Endothelial cell of umbilical vein (primary cell): ENCODE measurements around the gene MAP2K5. TPM values are rescaled to one million over a fixed set of nuclear protein-coding genes. Genes with fewer than 3 reads are reported as not detected.
"Not testable (repeated sequence)": the region's sequence is repeated elsewhere in the genome, so short reads cannot be mapped to it uniquely, and the experiment has no call there.

Experiments used
- BruUV-seq: library from RNA; stranded (reverse); fragments of 400-500 nt; replicated peaks from 2 replicates; lab custom pipeline; 2021; lab: Mats Ljungman, UMichigan
- CTCF ChIA-PET: fragments of 300-600, 350-600 bp; sonication (Branson Sonifier 250); formaldehyde crosslinking; loops from one replicate; lab custom pipeline; 2021; ENCODE audit warnings: antibody characterized with exemption, inconsistent platforms; lab: Charles Lee
- POLR2A ChIA-PET: fragments of 300-600, 350-600 bp; sonication (Branson Sonifier 250); formaldehyde crosslinking; loops from one replicate; lab custom pipeline; 2021; ENCODE audit warnings: antibody characterized with exemption, inconsistent platforms; lab: Charles Lee
- DNase-seq: peaks from one replicate; pipeline ENCODE4 v3.0.0-alpha.2; 2011; ENCODE audit warnings: low read depth, low spot score
- FAIRE-seq: peaks from 2 replicates; lab custom pipeline; 2011; peaks lifted over from hg19 to GRCh38; lab: Jason Lieb, UNC
- H2AFZ ChIP-seq: 2 replicates; pipeline ENCODE4 v1.6.0; 2012; ENCODE audit warnings: low read depth, low read length, control low read depth, inconsistent platforms
- H3K27ac ChIP-seq: 2 replicates; pipeline ENCODE4 v1.5.1; 2011; ENCODE audit warnings: low read depth, mild to moderate bottlenecking, control low read depth, low read length, moderate library complexity; ENCODE audit not compliant: insufficient read depth
- H3K27me3 ChIP-seq, 2 experiments: 2 replicates each; pipeline versions ENCODE4 v1.6.0 to v1.6.1; 2011; ENCODE audit warnings: low read length in 2 of 2, mixed read lengths in 1 of 2; ENCODE audit not compliant: control insufficient read depth in 2 of 2, insufficient read depth in 2 of 2
- H3K36me3 ChIP-seq, 2 experiments: 2 replicates in 1 of 2; 3 replicates in 1 of 2; pipeline ENCODE4 v1.5.1; 2011; ENCODE audit warnings: low read length in 2 of 2, mild to moderate bottlenecking in 1 of 2, moderate library complexity in 1 of 2; ENCODE audit not compliant: control insufficient read depth in 2 of 2, insufficient read depth in 2 of 2; ENCODE audit errors: extremely low read depth in 1 of 2
- H3K4me1 ChIP-seq: 3 replicates; pipeline ENCODE4 v1.5.1; 2011; ENCODE audit warnings: mild to moderate bottlenecking, low read length; ENCODE audit not compliant: control insufficient read depth, insufficient read depth; ENCODE audit errors: extremely low read depth
- H3K4me2 ChIP-seq: 2 replicates; pipeline ENCODE4 v1.6.1; 2011; ENCODE audit warnings: low read length, control low read depth, mixed read lengths; ENCODE audit not compliant: insufficient read depth
- H3K4me3 ChIP-seq, 3 experiments: fragments of 200-600 bp in 1 of 3; sonication (generic), shearing (Covaris generic) in 1 of 3; replicated peaks in 1 of 3; 2 replicates each; pipeline ENCODE4 v1.5.1; 2011 to 2016; ENCODE audit warnings: control low read depth in 3 of 3, low read length in 3 of 3, mild to moderate bottlenecking in 2 of 3, inconsistent platforms in 1 of 3, low read depth in 1 of 3, moderate library complexity in 1 of 3; ENCODE audit not compliant: insufficient read depth in 1 of 3
- H3K79me2 ChIP-seq: 2 replicates; pipeline ENCODE4 v1.6.0; 2012; ENCODE audit warnings: low read length, inconsistent platforms; ENCODE audit not compliant: control insufficient read depth, insufficient read depth
- H3K9ac ChIP-seq: replicated peaks from 2 replicates; pipeline ENCODE3; 2011; ENCODE audit warnings: low read length, control low read depth; ENCODE audit not compliant: insufficient read depth; ENCODE audit errors: extremely low read depth
- H3K9me1 ChIP-seq: replicated peaks from 3 replicates; pipeline ENCODE4 v1.6.0; 2011; ENCODE audit warnings: mild to moderate bottlenecking, low read length; ENCODE audit not compliant: control insufficient read depth, insufficient read depth; ENCODE audit errors: extremely low read depth
- H3K9me3 ChIP-seq: replicated peaks from 2 replicates; pipeline ENCODE4 v1.5.1; 2012; ENCODE audit warnings: low read length, inconsistent platforms; ENCODE audit not compliant: control insufficient read depth, insufficient read depth
- H4K20me1 ChIP-seq: replicated peaks from 2 replicates; pipeline ENCODE3; 2011; ENCODE audit warnings: mild to moderate bottlenecking, low read length; ENCODE audit not compliant: control insufficient read depth, insufficient read depth; ENCODE audit errors: extremely low read depth
- EZH2 ChIP-seq: IDR thresholded peaks from 2 replicates; pipeline ENCODE4 v1.6.1; 2012; ENCODE audit warnings: borderline replicate concordance, low read depth, mild to moderate bottlenecking, moderate library complexity, low read length, inconsistent platforms; ENCODE audit not compliant: severe bottlenecking
- FOS ChIP-seq: IDR thresholded peaks from 2 replicates; pipeline ENCODE4 v1.6.1; 2011; ENCODE audit warnings: mild to moderate bottlenecking, low read length, moderate library complexity, borderline replicate concordance; ENCODE audit not compliant: insufficient read depth
- dilution Hi-C: fragments of 300-500 bp; cut with MboI; formaldehyde crosslinking; loops from one replicate; pipeline ENCODE4 v1.15.0; 2019; ENCODE audit warnings: low sequenced_read_pairs; ENCODE audit not compliant: extremely low pct_ligation_motif_present
- intact Hi-C: fragments of 100-400 bp; cut with micrococcal nuclease; formaldehyde crosslinking; loops from one replicate; pipeline ENCODE4 v1.10.0; 2022
- polyA plus RNA-seq, 4 experiments: library from polyadenylated mRNA; depleted of rRNA in 3 of 4; stranded (reverse) in 3 of 4; unstranded in 1 of 4; fragments of >200 nt; gene quantifications; 2 replicates each; pipeline versions ENCODE4 v1.2.1 to v1.2.3, GENCODE V29; 2011 to 2012; ENCODE audit warnings: missing spikeins in 1 of 4
- total RNA-seq: library from RNA; stranded (reverse); gene quantifications from 2 replicates; pipeline ENCODE4 v1.2.3, GENCODE V29; 2021

MAP2K5 gene
- total and polyA plus RNA-seq, 2 donors (not counting 3 experiments of a cell fraction or from before 2014, with no cell fraction given), result 4.9 to 24.7 TPM

GRCh38 chr15:67632261-67632660 lies 89.8 kb downstream of the MAP2K5 start:
- dilution Hi-C loops, result no loop called here
- POLR2A ChIA-PET, result no interaction called here
- Histone ChIP-seq H3K4me1 (no peaks in the 10 kb centered on the region), H3K4me3 (no peak overlapping the region), H3K9me1 (no peaks in the 10 kb centered on the region), H3K36me3 (no peaks in the 10 kb centered on the region), H3K27me3 (no peaks in the 10 kb centered on the region), H4K20me1 (no peaks in the 10 kb centered on the region), H3K79me2 (no peaks in the 10 kb centered on the region), H3K9me3 (no peaks in the 10 kb centered on the region), H3K9ac (no peak overlapping the region), H3K27ac (no peak overlapping the region), H3K4me2 (no peak overlapping the region), H2AFZ (no peak overlapping the region)
- intact Hi-C loops, result no loop called here
- no peak for TF ChIP-seq EZH2
- TF ChIP-seq FOS, result no peak
- CTCF ChIA-PET, result interaction anchor here (0.9 kb wide), 1 partner anchor 131 kb away, joined by 3 read pairs; no protein-coding TSS in a partner anchor
- FAIRE-seq (no peak), DNase-seq (no peak)
- BruUV-seq, result no TSS peak

DNA sequence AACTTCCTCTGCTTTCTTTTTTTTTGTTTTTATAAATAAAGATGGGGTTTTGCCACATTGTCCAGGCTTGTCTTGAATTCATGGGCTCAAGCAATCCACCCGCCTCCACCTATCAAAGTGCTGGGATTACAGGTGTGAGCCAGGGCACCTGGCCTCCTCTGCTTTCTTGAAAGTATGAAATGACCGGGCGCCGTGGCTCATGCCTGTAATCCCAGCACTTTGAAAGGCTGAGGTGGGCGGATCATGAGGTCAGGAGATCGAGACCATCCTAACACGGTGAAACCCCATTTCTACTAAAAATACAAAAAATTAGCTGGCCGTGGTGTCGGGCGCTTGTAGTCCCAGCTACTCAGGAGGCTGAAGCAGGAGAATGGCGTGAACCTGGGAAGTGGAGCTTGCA lies 93.4 kb downstream of the MAP2K5 start:
- H3K4me2 ChIP-seq, DNase-seq, BruUV-seq, FAIRE-seq, CTCF ChIA-PET, H3K4me1 ChIP-seq, H4K20me1 ChIP-seq, dilution Hi-C loops, intact Hi-C loops, H3K9me1 ChIP-seq, H3K9ac ChIP-seq, H3K9me3 ChIP-seq, H2AFZ ChIP-seq, POLR2A ChIA-PET, H3K79me2 ChIP-seq, H3K27ac ChIP-seq, H3K36me3 ChIP-seq, H3K27me3 ChIP-seq, H3K4me3 ChIP-seq: not testable (repeated sequence)
